Esophagus squamous epithelium (tissue), 5 donors: ENCODE measurements around the gene CASKIN1. TPM values are rescaled to one million over a fixed set of nuclear protein-coding genes. Genes with fewer than 3 reads are reported as not detected.
A peak's percentile ranks its signal among the peaks of the same experiment; 100 is the strongest.

Experiments
- DNase-seq: peaks from one replicate; lab custom pipeline; 2025; lab: John Stamatoyannopoulos, UW
- H3K27ac ChIP-seq, 4 donors: fragments of 200-600 bp; sonication (generic); one replicate each; pipeline ENCODE4 v1.5.1; 2016 to 2019; ENCODE audit warnings: mild to moderate bottlenecking in 1 of 4
- H3K27me3 ChIP-seq, 4 donors: fragments of 200-600 bp; sonication (generic); 1 replicate in 3 of 4; 2 replicates in 1 of 4; pipeline versions ENCODE4 v1.5.1 to v1.6.0; 2017 to 2021; ENCODE audit warnings: antibody characterized with exemption in 1 of 4
- H3K36me3 ChIP-seq, 3 donors: fragments of 200-600 bp; sonication (generic); one replicate each; pipeline ENCODE4 v1.5.1; 2016 to 2019
- H3K4me1 ChIP-seq, 3 donors: fragments of 200-600 bp; sonication (generic); one replicate each; pipeline ENCODE4 v1.5.1; 2017 to 2019
- H3K4me3 ChIP-seq, 4 donors: fragments of 200-600 bp; sonication (generic); 1 replicate in 3 of 4; 2 replicates in 1 of 4; pipeline ENCODE4 v1.5.1; 2016 to 2019; ENCODE audit warnings: mild to moderate bottlenecking in 2 of 4, moderate library complexity in 1 of 4
- H3K9me3 ChIP-seq, 3 donors: fragments of 200-600 bp; sonication (generic); one replicate each; pipeline ENCODE4 v1.5.1; 2016 to 2019
- POLR2A ChIP-seq, 4 donors: fragments of 450-650 bp; IDR thresholded peaks; one replicate each; pipeline ENCODE4 v1.6.1; 2017; ENCODE audit warnings: antibody characterized with exemption in 4 of 4, mild to moderate bottlenecking in 4 of 4, moderate library complexity in 3 of 4
- WGBS, 2 donors: methylation state at CpG; one replicate each; pipeline ENCODE4 v1.1.5; 2018; 5-methylcytosine and 5-hydroxymethylcytosine counted together
- intact Hi-C: fragments of 100-400 bp; cut with DNase I; formaldehyde crosslinking; loops from one replicate; pipeline ENCODE4 v1.15.0; 2022
- total RNA-seq, 4 donors: library from RNA; depleted of rRNA; stranded (reverse); fragments of >200 nt; gene quantifications; one replicate each; pipeline ENCODE4 v1.1.0, GENCODE V29; 2016
- TF ChIP-seq, protein P1 (sequence below), 6 experiments: fragments of 450-650 bp in 4 of 6; fragments of 200-600 bp in 2 of 6; sonication (generic) in 2 of 6; IDR thresholded peaks; one replicate each; pipeline ENCODE4 v1.5.1; 2016 to 2019; ENCODE audit warnings: antibody characterized with exemption in 6 of 6, mild to moderate bottlenecking in 4 of 6, moderate library complexity in 4 of 6
- donor health status: DM: yes; HTN: yes; CAD: no.

CASKIN1 gene
- total RNA-seq, 4 donors from 2014 or later: 0.04 to 0.38 TPM; not detected in 2

- no peak for TF ChIP-seq POLR2A (IDR thresholded peaks at IDR 0.05)
- TF ChIP-seq, protein P1, sequence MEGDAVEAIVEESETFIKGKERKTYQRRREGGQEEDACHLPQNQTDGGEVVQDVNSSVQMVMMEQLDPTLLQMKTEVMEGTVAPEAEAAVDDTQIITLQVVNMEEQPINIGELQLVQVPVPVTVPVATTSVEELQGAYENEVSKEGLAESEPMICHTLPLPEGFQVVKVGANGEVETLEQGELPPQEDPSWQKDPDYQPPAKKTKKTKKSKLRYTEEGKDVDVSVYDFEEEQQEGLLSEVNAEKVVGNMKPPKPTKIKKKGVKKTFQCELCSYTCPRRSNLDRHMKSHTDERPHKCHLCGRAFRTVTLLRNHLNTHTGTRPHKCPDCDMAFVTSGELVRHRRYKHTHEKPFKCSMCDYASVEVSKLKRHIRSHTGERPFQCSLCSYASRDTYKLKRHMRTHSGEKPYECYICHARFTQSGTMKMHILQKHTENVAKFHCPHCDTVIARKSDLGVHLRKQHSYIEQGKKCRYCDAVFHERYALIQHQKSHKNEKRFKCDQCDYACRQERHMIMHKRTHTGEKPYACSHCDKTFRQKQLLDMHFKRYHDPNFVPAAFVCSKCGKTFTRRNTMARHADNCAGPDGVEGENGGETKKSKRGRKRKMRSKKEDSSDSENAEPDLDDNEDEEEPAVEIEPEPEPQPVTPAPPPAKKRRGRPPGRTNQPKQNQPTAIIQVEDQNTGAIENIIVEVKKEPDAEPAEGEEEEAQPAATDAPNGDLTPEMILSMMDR (IDR thresholded peaks at IDR 0.05): no peak
- Histone ChIP-seq H3K36me3 (no peaks in the 10 kb centered on the region), H3K27ac (no peak overlapping the region), H3K4me3 (no peak overlapping the region), H3K9me3 (no peaks in the 10 kb centered on the region), H3K27me3 (no peaks in the 10 kb centered on the region), H3K4me1 (peaks cover 0 to 9% (median 6%) of the 10 kb centered on the region in 3 donors)
- 91 to 93% methylated on average over 7 to 8 of the region's 30 CpGs for WGBS, 2 donors
- no peak for DNase-seq
- intact Hi-C loops: no loop called here
Observed at GRCh38 chr16:2183671-2184070, 12.7 kb downstream of the CASKIN1 start.

DNA sequence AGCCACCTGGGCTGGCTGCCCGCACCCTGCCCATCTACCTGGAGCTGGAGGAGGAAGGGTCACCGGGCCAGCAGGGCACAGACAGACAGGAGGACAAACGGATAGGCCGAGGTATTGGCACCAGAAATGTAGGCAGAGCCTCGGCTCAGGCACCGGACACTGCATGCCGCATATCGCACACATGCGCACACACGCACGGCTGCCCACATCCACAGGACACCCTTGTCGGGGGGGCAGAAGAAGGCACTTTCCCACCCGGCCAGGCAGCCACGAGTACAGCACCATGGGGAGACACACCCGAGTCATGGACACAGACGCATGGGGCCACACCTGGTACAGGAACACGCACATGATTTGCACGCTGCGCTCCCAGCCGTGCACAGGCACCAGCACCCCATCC, 14.5 kb downstream of the CASKIN1 start:
- H3K4me3 ChIP-seq: no peak overlapping the region
- peaks cover 0 to 15% (median 6%) of the 10 kb centered on the region in 3 donors for H3K4me1 ChIP-seq
- H3K9me3 ChIP-seq: no peaks in the 10 kb centered on the region
- H3K27me3 ChIP-seq: no peaks in the 10 kb centered on the region
- TF ChIP-seq, protein P1 (IDR thresholded peaks at IDR 0.05): no peak
- no peak for TF ChIP-seq POLR2A (IDR thresholded peaks at IDR 0.05)
- WGBS, 2 donors: 86% methylated on average over 10 of the region's 20 CpGs; no CpG with 5 or more reads in 1 of the 2 donors
- intact Hi-C loops: no loop called here
- no peak for DNase-seq
- peaks cover 0 to 16% (median 0%) of the 10 kb centered on the region in 3 donors for H3K36me3 ChIP-seq
- no peak overlapping the region for H3K27ac ChIP-seq

DNA sequence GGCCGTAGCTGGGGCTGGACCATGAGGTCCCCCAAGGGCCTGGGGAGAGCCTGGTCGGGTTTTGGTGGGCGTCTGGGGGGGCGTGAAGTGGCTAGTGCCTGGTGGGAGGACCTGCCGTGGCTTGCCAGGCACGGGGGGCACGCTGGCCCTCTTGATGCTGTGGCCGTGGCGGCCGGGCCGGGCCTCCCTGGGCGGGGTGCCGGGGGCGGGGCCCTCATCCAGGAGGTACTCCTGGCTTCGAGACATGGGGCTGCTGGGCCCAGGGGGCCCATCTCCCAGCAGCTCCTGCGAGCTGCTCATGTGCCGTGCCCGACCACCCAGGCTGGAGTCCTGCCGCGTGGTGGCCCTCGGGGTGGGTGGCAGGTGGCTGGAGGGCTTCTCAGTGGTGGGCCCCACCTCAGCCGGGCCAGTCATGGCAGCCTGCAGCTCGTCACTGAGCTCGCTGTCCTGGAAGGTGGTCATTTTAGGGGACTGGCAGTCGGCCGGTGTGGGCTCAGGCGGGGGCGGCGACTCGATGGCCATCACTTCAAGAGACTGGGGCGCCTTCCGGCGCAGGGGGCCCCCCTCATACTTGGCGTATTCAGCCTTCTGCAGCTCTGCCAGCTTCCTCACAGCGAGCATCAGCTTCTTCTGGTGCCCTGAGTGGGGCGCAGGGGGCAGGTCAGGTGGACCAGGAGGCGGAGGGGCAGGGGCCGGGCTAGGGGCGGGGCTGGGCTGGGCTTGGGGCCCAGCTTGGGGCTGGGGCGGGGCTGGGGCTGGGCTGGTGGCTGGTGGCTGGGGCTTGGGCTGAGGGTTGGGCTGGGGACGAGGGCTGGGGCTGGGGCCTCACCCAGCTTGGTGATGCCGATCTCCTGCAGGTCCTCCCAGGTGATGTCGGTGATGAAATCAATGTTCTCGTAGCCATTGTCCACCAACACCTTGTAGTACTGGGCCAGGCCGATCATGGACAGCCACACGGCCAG, 15.2 kb downstream of the CASKIN1 start:
- H3K4me1 ChIP-seq: peaks cover 0 to 21% (median 7%) of the 10 kb centered on the region in 3 donors
- H3K9me3 ChIP-seq: no peaks in the 10 kb centered on the region
- no peaks in the 10 kb centered on the region for H3K27me3 ChIP-seq
- DNase-seq: no peak
- intact Hi-C loops: no loop called here
- H3K4me3 ChIP-seq: no peak overlapping the region
- TF ChIP-seq, protein P1 (IDR thresholded peaks at IDR 0.05): no peak
- TF ChIP-seq POLR2A (IDR thresholded peaks at IDR 0.05): no peak
- H3K36me3 ChIP-seq: peaks cover 0 to 23% (median 4%) of the 10 kb centered on the region in 3 donors
- 97 to 100% methylated on average over 1 to 5 of the region's 46 CpGs for WGBS, 2 donors
- no peak overlapping the region for H3K27ac ChIP-seq

DNA sequence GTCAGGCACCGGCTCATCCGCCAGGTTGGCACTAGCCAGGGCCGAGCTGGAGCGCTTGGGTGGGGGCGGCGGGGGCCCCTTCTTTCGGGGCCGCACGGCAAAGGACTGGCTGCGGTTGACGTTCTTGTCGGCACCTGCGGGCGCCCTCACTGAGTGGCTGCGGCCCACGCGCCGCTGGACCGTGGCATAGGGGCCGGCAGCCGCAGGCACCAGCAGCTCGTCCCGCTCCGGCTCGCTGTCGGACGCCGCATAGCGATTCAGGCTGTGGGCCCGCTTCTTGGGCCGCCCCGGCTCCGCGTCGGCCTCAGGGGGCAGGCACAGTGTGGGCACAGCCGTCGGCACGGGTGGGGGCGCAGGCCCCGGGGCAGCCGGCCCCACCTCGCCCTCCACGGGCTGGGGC, 15.9 kb downstream of the CASKIN1 start:
- Histone ChIP-seq H3K27ac (no peak overlapping the region), H3K4me1 (peaks cover 0 to 27% (median 15%) of the 10 kb centered on the region in 3 donors), H3K27me3 (no peaks in the 10 kb centered on the region), H3K36me3 (peaks cover 7 to 31% (median 10%) of the 10 kb centered on the region in 3 donors), H3K4me3 (no peak overlapping the region), H3K9me3 (no peaks in the 10 kb centered on the region)
- TF ChIP-seq, protein P1 (IDR thresholded peaks at IDR 0.05): no peak
- no peak for TF ChIP-seq POLR2A (IDR thresholded peaks at IDR 0.05)
- intact Hi-C loops: no loop called here
- 100% methylated on average over 1 of the region's 43 CpGs; no CpG with 5 or more reads in 1 of the 2 donors for WGBS, 2 donors
- DNase-seq: no peak

DNA sequence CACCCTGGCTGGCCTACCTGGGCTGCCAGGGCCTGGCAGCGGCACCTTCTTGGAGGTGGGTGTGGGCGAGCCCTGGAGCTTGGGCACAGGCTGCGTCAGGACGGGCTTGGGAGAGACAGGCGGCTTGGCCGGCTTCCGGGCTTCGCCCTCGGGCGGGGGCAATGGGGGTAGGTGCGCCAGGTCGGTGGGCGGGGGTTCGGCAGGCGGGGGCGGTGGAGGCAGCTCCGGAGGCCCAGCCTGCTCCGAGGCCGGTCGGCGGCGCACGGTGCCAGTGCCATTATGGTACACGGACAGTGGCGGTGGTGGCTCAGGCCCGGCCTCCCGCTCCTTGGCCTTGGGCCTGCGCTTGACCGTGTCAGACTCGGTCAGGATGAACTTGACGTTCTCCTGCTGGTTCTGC, 16.8 kb downstream of the CASKIN1 start:
- intact Hi-C loops: no loop called here
- peak overlapping the region in 1 of 4 donors; percentile 21 for H3K27ac ChIP-seq
- no peaks in the 10 kb centered on the region for H3K27me3 ChIP-seq
- peak overlapping the region in 1 of 4 donors; percentile 27 for H3K4me3 ChIP-seq
- no CpG with 5 or more reads among the region's 31 CpGs for WGBS, 2 donors
- no peaks in the 10 kb centered on the region for H3K9me3 ChIP-seq
- no peak for DNase-seq
- H3K4me1 ChIP-seq: peaks cover 0 to 35% (median 15%) of the 10 kb centered on the region in 3 donors
- TF ChIP-seq POLR2A (IDR thresholded peaks at IDR 0.05): no peak
- TF ChIP-seq, protein P1 (IDR thresholded peaks at IDR 0.05): no peak
- peaks cover 16 to 40% (median 19%) of the 10 kb centered on the region in 3 donors for H3K36me3 ChIP-seq
